CD4-positive, alpha-beta T cell treated with Interleukin-12 subunit alpha and Interleukin-12 subunit beta, for 1 hour (primary cell): ENCODE results near the gene APOO.

Source experiments
- DNase-seq: peaks from one replicate; pipeline ENCODE4 v3.0.0-alpha.2; 2020

APOO gene

DNA sequence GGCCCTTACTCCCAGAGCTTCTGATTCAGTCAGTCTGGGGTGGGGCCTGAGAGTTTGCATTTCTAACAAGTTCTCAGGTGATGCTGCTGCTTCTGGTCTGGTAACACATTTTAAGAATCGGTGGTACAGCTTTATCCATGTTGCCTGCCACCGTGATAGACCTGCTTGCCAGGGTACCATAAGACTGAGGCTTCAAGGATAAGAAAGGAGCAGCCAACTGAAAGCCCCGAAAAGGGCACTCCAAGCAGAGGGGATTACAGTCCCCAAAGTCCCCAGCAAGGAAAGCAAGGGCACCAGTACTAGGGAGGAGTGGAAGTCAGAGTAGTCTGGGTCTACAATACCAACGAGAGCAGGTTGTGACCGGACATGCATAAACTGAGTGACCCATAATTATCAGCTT is 49.8 kb downstream of the APOO start:
- DNase-seq: no peak

DNA sequence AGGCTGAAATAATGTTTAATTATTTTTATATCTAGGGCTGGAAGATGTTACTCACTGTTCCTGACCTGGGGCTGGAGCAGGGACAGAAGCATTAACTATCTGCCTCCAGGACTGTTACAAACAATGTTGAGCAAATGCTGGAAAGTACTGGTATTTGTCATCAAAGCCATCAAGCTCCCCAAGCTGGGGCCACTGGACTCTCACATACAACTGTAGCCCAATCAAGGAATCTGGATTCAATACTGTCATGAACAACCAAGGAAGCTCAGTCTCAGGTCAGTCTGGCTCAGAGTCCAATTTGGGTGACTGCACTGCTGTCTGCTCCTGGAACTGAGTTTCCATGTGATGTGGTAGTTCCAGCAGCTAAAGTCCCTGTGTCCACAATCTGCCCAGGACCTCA is 50.4 kb downstream of the APOO start:
- no peak for DNase-seq

DNA sequence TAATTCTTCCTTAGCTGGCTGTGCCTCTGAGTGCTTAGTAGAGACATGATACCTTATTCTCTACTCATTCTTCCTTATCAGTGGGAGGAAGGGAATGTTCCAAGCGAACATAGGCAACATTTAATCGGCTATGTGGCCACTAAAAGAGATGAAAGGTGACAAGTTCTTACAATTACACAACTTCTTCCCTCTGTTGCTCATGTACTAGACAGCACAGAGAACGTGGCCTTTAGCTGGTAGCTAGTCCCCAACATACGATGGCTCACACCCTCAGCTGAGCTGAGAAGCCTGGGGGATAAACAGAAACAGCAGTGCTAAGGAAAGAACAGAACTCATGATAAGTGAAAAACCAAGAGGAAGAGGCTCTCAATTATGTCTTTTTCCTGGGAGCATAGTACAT is 52.2 kb downstream of the APOO start:
- DNase-seq: no peak

DNA sequence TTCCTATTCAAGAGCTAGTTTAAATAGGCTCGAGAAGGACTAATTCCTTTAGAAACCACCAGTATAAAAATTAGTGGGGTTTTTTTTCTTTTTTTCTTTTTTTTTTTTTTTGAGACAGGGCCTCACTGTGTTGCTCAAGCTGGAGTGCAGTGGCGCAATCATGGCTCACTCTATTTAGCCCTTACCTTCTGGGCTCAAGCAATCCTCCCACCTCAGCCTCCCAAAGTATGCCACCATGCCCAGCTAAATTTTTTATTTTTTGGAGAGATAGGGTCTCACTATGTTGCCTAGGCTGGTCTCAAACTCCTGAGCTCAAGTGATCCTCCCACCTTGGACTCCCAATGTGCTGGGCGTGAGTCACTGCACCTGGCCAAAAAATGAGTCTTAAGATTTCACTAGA is 52.8 kb downstream of the APOO start:
- DNase-seq: no peak

DNA sequence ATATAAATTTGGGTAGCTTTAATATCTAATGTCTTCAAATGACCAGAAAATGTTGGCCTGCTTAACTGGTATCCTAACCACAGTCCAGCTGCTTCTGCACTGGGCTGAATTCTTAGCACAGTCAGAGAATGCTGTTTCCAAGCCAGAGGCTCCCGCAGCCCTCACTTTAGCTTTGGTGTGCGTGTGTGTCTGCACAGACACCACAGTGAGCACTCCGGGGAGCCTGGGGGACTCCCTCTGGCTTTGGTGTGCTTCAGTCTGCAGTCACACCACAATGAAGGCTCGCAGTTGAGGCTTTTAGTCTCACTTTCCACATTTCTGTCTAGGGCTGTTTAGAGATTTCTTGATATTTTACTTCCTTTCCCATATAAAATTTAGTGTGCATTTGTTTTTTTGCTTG is 53.6 kb downstream of the APOO start:
- DNase-seq: no peak

DNA sequence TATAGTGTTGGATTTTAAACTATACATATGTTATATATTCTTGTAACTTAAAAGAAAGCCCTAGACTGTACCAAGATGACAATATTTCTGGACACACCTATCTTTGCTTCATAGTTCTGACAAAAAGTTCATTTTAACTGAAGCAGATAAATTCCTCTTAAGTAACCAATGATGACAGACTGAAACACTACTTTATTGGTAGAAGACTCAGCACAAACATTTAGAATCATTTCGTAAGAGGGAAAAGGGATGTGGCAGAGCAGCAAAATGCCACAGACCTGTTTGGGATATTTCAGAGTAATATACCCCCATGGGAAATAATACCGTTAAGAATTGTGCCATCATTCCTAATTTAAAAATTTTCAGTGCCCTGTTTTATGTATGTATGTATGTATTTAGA is 56.2 kb downstream of the APOO start:
- no peak for DNase-seq

DNA sequence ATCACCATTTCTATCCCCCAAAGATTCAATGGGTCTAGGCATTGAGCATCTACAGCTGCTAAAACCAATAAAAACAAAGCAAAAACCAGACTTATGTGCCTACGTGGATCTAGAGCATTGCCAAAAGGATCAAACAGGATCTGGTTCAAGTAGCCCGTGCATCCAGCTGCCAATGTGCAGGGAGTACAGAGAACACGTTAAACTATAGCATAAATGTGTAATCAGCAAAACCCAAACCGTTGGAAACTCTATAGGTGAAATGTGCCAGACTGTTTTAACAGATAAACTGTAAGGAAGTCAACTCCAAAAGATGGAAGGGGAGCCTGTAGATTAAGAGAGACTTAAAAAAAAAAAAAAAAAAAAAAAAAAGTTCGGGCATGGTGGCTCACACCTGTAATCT is 58.5 kb downstream of the APOO start:
- DNase-seq: no peak

DNA sequence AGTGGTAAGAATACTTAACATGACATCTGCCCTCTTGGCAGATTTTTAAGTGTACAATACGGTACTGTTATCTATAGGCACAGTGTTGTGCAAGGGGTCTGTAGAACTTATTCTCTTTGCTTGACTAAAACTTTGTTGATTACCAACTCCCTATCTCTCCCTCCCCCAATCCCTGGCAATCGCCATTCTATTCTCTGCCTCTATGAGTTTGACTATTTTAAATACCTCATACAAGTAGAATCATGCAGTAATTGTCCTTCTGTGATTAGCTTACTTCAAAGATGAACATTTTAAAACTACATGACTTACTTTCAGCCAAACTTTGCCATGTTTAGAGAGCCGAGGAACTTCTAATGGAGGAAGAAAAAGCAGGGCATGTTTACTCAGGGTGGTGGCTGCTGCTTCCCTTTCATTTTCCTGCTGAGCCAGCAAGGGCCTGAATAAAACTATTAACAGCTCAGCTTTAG is 62.4 kb downstream of the APOO start:
- no peak for DNase-seq

DNA sequence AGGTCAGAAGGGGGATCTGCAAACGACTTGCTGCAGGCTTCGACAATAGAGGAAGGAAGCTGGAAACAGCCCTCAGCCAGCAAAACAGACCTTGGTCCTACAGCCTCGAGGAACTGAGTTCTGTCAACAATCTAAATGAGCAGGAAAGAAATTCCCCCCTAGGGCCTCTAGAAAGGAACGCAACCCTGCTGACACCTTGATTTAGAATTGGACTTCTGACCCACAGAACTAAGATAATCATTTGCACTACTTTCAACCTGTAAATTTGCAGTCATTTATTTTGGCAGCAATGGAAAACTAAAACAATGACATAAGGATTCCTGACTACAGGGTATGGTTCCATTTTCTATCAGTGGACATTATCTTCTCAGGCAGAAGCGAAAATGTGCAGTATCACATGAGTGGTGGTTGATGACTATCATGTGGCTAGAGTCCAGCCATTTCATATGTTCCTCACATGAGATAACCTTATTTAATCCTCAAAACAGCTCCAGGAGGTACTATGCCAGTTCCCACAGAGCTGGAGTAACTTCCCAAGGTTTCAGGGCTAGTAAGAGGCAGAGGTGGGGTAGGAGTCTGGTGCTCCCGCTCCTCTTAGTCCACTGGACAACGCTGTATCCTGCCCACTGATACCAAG is 63.1 kb downstream of the APOO start:
- DNase-seq: no peak

DNA sequence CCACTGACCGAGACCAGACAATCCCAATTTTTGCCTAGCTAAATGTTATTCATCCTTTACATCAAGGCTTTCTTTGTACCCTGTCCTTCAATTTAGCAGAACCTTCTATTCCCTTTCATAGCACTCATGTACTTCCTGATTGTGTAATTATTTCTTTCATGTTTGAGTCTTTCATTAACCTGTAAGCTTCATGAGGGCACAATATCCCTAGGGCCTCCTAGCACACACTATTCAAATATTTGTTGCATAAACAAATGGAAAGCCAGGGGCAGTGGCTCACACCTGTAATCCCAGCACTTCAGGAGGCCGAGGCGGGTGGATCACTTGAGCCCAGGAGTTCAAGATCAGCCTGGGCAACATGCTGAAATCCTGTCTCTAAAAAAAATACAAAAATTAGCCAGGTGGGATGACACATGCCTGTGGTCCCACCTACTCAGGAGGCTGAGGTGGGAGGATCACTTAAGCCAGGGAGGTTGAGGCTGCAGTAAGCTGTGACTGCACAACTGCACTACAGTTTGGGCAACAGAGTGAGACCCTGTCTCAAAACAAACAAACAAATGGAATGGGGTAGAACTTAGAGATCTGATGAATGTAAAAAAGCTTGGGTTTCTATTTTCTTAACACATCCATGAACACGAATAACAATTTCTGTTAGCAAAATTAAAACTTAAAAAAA is 65.8 kb downstream of the APOO start:
- no peak for DNase-seq

DNA sequence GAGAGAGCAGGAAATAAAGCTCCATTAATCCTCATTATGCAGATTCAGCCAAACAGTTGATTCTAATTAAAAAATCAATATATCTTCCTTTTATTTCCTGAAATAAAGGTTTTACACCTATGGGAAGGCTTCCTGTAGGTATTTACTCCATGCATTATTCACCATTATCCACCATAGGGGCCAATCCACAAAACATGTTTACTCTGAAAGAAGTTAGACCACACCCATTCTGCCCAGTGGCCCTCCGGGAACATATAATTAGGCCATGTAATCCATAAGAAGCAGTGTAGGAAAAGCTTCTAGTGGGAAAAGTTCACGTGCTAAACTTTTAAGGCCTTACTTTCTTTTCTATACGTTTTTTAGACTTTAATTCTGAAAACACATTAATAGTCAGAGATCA is 67.1 kb downstream of the APOO start:
- no peak for DNase-seq

DNA sequence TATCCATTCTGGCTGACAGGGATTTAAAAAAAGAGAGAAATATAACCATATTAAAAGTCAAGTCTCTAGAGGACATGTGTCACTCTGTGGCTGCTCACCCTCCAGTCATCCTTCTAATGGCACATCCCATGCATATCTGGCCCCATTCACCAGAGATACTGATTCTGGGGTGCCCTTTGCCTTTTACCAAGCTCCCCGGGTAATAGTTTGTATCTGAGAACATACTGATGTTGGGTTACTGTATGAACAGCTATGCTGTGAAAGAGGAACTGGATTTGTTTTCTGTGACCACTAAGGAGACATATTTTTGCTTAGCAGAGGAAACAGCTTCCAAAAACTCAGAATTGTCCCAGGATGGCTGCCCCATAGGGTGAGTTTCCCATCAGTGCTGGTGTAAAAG is 68.8 kb downstream of the APOO start:
- no peak for DNase-seq

DNA sequence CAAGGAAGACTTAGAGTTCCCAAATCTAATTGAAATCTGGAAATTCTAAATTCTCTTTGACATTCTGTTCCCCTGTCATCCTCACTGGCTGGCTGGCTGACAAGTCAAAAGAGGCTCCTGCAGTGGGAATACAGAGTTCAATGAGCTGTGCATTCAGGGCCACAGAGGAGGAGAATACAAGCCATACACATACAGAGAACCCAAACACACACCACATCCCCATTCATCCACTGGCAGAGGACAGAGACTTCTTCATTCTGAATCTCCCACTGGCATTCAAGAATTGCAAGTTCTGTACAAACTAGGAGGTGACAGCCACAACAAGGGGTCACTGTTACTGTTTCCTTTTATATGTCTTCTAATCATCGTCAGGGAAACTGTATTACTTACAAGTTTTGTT is 75.0 kb downstream of the APOO start:
- no peak for DNase-seq

DNA sequence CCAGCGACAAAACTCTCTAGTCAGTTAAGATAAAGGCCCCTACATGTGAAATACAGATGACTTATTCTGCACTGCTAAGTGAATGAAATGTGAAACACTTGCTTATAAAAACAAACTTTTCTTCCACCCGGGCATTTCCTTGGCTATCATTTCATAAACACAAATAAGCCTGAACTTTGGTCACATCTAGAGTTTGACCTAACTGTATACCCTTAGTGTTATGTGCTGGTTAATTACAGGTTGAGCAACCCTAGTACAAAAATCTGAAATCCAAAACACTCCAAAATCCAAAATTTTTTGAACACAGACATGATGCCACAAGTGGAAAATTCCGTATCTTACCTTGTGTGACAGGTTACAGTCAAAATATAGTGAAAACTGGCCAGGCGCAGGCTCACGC is 78.9 kb downstream of the APOO start:
- DNase-seq: no peak

DNA sequence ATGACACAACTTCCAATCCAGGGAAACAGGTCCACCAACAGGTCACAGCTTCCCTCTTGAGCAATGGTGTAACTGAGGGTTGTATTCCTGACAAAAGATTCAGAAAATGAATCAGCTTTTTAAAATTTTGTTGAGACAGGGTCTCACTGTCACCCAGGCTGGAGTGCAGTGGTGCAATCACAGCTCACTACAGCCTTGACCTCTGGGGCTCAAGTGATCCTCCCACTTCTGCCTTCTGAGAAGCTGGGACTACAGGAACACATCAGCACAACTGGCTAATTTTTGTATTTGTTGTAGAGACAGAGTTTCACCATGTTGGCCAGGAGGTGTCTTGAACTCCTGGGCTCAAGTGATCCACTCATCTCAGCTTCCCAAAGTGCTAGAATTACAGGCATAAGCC is 81.1 kb downstream of the APOO start:
- no peak for DNase-seq

DNA sequence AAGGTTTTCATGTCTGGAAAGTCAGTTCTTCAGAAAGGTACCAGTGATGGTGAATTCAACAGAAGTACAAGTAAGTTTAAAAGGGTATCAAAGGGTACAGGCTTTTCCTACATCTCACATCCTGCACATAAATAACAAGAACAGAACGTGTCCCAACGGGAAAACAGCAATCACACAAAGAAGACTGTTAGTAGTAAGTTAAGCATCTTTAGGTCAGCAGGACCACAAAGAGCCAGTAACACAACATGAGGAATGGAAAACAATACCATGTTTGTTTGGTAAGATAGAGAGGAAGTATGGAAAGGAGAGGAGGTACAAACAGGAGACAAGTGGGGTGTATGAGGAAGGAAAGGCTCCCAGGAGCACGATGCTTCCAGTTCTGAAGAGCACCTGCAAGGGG is 81.5 kb downstream of the APOO start:
- no peak for DNase-seq

DNA sequence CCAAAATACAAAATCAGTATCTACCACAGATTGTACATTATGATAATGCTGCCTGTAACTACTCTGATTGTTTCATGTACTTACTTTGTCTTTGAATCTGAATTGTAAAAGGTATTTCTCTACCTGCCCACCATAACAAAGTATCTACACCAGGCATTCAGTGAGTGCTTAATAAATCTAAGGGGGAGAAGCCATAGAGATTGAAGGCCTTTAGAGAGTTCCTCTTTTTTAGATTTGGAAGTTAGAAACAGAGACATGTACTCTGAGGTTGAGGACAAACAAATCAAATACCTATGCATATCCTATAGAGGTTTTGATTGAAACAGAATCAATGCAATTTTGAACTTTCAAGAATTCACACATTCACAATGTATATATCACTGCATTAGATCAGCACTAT is 82.1 kb downstream of the APOO start:
- DNase-seq: no peak

DNA sequence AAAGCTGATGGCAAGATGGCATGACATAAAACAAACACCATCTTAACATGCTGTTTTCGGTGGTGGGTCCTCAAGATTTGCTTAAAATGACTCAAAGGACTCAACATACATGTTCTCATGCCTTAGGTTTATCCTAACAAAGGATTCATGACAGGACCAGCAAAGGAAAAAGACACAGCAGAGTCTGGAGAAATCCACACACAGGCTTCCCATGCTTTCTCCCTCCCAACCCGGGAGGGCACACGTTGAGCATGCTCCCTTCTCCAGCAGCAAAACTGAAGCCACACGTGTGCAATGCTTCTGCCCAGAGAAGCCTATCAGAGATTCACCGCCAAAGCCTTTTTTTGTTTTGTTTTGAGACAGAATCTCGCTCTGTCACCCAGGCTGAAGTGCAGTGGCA is 84.9 kb downstream of the APOO start:
- no peak for DNase-seq

DNA sequence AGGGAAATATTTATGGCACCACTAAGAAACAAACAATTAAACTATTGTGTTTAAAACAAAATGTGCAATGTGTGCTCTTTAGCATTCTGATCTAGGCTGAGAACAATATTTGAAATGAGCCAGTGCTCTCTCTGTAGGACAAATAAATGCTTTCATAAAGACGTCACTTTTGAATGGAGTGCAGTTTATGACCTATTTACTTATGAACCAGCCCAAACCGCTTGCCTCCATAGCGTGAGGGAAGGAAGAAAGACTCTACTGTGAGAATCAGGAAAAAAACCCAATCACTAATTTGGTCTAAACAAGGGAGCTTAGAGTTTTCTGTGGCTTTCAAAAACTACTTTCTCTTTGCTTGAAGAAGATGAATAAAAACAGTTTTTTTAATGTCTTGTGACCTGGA is 85.3 kb downstream of the APOO start:
- DNase-seq: no peak

DNA sequence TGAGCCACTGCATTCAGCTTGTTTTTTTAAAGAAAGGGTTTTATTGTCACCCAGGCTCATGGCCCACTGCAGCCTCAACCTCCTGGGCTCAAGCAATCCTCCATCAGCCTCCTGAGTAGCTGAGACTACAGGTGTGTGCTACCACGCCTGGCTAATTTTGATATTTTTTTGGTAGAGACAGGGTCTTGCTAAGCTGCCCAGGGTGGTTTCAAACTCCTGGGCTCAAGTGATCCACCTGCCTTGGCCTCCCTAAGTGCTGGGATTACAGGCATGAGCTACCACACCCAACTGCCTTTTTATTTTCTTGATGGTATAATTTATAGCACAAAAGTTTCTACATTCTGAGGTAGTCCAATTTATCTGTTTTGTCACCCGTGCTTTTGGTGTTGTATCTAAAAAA is 85.9 kb downstream of the APOO start:
- no peak for DNase-seq

DNA sequence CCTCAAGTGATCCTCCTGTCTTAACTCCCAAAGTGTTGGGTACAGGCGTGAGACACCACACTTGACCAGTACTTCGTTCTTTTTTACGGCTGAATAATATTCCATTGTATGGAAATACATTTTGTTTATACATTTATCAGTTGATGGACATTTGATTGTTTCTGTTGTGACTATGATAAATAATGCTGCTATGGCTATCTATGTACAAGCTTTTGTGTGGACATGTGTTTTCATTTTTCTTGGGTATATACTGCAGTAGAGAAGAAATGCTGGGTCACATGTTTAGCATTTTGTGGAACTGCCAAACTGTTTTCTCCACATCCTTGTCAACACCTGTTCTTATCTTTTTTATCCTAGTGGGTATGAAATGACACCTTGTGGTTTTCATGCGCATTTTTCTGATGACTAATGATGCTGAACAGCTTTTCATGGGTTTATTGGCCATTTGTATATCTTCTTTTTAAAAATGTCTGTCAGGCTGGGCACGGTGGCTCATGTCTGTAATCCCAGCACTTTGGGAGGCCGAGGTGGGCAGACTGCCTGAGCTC is 87.4 kb downstream of the APOO start:
- DNase-seq: no peak

DNA sequence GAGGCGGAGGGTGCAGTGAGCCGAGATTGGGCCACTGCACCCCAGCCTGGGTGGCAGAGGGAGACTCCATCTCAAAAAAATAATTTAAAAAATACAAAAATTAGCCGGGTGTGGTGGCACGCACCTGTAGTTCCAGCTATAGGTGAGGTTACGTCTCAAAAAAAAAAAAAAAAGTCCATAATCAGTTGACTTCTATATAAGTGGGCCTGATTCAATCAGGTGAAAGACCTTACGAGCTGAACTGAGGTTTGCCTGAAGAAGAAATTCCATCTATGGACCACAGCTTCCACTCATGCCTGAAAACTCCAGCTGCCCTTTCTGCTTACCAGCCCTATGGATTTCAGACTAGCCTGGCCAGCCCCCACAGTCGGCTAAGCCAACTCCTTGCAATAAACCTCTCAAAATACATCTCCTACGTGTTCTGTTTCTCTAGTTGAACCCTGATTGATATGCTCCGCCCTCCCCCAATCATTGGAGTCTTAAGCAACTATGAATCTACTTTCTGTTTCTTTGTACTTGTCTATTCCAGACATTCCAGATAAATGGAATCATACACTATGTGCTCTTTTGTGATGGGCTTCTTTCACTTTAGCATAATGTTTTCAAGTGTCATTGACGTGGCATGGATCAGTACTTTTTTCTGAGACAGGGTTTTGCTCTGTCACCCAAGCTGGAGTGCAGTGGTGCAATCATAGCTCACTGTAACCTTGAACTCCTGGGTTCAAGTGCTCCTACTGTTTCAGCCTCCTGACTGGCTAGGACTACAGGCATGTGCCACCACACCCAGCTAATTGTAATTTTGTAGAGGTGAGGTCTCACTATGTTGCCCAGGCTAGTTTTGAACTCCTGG is 88.1 kb downstream of the APOO start:
- no peak for DNase-seq

DNA sequence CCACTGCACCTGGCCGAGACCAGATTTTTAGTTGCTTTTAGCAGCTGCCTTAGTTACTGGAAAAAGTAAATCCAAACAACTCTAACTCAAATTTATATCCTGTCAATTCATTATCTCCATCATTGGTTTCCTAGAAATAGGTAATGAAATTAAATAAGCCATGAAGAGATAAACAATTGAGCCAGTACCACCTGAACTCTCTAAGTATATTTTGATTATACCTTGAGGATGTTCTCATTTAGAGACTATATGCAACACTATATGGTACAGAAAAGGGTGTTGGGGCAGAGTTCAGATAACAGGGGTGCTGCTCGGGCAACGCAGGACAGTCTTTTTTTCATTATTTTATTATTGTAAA is 89.8 kb downstream of the APOO start:
- no peak for DNase-seq

DNA sequence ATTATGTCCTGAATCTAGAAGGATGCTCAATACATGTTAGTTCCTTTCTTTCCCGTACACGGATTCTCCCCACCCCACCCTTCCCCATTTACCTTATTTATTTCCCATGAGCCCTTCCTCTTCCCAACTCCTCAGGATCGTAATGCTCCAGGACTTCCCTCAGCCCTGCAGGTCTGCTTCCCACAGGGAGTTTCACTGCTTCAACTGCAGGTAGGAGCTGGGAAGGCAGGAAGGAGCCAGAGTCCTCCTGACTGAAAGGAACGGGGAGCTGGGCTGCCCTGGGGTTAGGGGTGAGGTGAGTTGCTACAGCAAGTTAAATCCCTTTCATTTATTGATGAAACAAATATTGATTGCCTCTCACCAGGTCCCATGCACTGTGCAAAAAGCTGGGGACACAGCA is 91.6 kb downstream of the APOO start:
- no peak for DNase-seq
